HL-60/S4 (cell line): ENCODE results near the gene MND1.

ENCODE experiments used
- in situ Hi-C: fragments of 300-500 bp; cut with MboI; formaldehyde crosslinking; loops from 2 replicates; pipeline ENCODE4 v1.14.3; 2022; ENCODE audit warnings: low sequenced_read_pairs

MND1 gene, protein sequence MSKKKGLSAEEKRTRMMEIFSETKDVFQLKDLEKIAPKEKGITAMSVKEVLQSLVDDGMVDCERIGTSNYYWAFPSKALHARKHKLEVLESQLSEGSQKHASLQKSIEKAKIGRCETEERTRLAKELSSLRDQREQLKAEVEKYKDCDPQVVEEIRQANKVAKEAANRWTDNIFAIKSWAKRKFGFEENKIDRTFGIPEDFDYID

DNA sequence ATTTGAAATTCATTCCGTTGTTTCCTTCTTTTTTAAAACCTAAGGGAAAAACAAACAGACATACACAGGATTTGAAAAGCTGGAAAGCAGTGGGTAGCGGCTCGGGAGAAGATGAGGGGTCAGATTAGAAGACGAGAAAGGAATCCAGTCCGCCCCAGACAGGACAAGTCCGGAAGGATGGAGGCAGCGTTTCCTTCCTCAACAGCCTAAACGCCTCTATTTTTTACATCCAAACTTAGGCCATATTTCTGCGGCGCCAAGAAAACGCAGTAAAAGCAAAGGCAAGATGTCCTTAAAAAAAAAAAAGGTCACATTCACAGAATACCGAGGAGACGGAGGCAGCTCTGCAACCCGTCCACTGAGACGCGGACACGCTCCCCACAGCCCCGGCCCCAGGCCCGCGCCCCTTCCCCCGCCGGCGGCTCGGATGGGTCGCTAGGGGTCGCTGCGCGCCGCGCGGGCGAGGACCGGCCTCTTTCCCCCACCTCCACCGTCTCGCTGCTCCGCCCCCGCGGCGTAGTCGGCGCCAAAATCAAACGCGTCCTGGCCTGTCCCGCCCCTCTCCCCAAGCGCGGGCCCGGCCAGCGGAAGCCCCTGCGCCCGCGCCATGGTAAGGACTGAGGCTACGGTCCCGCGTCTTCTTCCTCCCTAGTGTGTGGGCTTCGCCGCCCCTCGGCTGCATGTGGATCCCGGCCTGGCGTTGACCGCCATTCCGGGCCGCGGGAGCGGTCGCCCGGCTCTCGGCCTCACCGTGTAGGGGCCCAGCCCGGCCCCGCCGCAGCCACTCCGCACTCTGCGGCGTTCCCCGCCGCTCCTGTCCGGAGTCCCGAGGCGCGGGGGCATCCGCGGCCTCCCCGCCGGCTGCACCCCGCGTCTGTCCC is at the start of gene MND1:
Gene MND1 (plus strand): TSS at position 558 of the 881 bp plus-strand sequence. CDS start 50 bp downstream, at position 608.
- in situ Hi-C loops: loop anchor here (10.0 kb wide), 1 partner anchor 230 kb away; no protein-coding TSS in a partner anchor

DNA sequence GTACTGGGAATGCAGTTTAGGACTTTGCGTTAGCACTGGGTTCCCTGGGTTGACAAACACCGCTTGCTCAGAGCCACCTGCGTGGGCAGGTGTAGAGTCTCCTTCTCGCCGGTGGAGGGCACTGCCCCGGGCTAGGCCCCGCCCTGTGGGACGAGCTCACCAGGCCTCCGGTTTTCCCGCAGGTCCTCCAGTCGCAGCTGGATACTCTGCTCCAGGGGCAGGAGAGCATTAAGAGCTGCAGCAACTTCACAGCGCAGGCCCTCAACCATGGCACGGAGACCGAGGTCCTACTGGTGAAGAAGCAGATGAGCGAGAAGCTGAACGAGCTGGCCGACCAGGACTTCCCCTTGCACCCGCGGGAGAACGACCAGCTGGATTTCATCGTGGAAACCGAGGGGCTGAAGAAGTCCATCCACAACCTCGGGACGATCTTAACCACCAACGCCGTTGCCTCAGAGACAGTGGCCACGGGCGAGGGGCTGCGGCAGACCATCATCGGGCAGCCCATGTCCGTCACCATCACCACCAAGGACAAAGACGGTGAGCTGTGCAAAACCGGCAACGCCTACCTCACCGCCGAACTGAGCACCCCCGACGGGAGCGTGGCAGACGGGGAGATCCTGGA is 49.2 kb upstream of the MND1 start:
- in situ Hi-C loops: no loop called here

DNA sequence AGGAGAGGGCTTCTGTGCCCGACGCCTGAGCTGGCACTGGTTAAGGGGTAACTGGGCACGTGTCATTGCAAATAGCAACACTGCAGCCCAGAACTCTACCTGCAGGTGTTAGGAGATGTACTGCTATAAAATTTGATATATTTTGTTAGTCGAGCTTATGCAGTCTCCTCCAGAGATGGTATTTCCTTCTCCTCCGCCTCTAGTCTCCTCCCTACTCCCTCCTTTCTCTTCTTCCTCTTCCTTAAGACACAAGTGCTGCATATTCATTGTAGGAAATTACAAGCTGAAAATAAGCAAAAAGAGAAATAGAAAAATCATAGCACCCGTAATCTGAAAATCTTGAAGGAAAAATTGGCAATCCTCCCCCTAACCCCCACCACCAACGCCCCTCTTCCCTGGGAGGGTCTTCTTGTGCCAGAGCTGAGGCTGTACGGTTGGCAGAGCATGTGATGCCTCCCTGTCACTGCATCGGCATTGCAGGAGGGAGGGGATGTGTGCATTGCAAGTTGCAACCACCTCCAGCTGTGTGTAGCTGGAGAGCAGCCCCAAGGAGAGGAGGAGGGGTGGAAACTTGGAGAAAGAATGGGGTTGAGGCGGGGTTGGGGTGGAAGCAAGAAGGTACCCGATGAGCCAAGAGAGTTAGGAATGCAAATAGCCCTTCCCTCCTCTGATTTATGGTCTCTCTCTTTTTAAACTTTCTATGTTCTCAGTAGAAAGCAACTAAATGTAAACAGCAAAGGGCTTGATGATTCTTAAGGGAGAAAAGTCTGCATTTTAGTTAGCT is 48.3 kb upstream of the MND1 start:
- in situ Hi-C loops: no loop called here

DNA sequence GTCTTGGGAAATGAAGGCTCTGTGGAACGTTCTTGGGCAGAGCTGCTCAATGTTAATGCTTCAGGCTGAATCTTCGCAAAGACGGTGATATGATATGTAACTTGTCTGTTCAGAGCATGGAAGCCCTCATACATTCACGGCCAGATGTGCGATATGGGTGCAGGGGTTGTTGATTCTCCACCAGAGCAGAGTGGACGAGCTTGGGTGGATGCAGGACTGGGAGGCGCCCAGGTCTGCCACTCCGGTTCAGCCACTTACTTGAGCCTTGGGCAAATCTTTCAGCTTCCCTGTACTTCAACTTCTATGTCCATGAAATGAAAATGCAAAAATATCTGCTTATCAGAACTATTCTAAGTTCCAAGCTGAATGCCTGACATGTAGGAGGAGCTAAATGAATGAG is 47.4 kb upstream of the MND1 start:
- in situ Hi-C loops: no loop called here

DNA sequence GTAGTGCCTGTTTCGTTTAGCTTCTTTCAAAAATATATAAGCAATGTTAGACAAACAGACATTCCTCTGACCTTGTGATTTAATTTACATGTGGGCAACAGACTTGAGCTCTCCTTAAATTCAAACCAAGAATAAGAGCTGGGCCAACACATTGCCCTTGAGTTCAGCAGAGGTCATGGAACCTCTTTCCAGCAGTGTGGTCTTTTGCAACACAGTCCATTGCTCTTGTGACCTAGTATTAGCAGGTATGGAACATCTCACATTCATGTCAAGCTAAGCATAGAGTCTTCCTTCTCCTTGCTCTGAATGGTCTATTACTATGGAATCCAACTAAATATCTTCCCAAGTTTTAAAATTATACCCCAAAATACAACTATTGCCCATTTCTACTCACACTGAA is 33.7 kb upstream of the MND1 start:
- in situ Hi-C loops: no loop called here

DNA sequence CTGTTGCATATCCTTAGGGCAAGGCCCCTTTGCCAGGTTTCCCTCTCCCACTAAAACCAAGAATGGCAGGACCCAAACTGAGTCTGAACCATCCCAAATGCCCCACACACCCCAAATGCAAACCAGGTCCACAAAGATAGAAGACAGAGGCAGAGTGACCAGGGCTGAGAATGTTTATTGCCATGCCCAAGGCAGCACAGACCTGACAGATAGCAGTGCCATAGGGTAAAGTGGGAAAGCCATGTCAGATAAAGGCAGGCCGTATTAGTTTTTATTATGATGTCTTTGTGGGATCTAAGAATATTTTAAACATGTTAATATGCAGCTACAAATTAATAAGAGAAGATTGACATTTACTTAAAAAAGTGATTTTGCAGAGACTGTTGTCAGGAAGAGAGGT is 29.6 kb upstream of the MND1 start:
- in situ Hi-C loops: no loop called here

DNA sequence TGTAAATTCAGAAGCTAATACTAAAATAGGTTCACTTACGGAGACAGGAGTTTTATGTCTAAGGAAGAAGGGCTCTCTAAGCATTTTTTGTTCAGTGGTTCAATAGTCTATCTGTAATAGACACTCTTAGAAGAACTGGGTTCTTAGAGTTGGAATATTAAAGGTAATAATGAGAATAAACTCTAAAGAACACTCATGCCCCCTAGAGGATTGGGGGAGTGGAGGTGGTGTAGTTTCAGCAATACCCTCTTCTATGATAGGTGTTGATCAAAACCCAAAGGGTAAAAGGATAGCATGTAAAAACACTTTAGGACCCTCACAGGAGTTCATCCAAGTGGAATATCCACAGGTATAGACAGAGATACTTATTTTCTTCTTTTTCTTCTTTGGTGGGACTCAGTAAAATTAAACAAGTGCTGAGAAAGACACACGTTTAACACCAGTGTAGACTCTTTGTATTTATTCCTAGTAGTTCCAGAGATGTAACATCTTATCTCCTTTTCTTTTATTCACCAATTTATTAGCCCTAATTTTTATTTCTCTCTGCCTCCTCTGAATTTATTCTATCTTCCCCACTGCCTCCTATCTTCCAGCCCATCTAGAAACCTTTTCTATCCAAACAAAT is 25.7 kb upstream of the MND1 start:
- in situ Hi-C loops: no loop called here

DNA sequence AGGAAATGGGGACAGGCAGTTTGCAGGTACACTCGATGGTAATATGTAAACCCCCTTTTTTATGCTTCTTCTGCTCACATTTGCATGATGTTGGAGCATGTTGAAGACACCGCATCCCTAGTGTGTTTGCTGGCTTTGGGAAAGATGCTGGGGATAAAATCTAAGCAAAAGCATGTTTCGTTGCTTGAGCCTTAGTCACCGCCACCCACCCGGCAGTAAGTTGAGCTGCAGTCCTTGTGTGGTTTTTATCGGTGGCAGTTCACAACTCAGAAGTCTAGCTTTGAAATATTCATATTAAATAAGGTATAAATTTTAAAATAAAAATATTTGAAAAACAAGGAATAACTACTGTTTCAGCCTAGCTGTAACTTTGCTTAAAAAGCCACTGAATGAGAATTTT is 21.7 kb upstream of the MND1 start:
- in situ Hi-C loops: loop anchor here (10.0 kb wide), 1 partner anchor 178 kb away; no protein-coding TSS in a partner anchor

DNA sequence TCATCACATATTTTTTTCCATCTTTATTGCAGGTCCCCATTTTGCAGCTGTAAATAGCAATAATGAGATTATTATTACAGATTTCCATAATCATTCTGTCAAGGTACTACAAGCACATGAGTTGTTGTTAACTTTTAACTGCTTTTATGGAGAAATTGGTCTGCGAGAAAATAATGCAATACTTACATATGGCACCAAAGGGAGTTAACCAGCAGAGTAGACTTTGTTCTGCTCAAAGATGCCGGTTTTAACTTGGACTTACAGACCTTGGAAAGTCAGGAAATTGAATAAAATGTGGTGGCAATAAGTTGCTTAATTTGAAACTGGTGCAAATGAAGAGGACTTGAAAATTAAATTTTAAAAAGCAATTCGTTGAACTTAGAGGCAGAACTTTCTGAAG is 20.4 kb upstream of the MND1 start:
- in situ Hi-C loops: loop anchor here (10.0 kb wide), 1 partner anchor 179 kb away; no protein-coding TSS in a partner anchor

DNA sequence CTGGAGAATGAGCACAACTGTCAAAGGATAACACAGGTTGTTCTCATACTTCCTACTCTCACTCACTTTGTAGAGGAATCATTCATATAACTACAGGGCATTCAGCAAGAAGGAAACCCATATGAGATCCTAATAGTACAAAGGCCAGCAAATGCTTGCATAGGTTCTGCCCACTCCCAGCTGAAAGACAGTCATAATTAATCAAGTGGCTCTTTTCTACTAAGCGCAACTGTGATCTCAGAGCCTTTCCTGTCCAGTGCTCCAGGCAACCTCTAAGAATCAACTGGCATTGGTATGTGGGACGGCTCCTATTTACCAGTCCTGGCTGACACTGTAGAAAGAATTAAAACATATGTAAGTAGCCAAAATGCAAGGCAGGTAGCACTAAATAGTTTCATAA is 18.9 kb upstream of the MND1 start:
- in situ Hi-C loops: loop anchor here (10.0 kb wide), 1 partner anchor 181 kb away; no protein-coding TSS in a partner anchor

DNA sequence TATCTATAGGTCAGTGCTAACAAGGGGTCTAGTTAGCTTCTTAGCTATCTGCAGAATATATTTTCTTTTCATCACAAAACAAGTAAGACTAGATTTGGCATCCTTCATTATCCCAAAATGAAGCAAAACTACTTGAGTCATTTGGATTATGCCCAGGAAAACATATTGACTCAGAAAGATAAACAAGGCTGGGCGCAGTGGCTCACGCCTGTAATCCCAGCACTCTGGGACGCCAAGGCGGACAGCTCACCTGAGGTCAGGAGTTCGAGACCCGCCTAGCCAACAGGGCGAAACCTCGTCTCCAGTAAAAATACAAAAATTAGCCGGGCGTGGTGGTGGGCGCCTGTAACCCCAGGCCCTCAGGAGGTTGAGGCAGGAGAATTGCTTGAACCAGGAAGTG is 18.0 kb upstream of the MND1 start:
- in situ Hi-C loops: loop anchor here (10.0 kb wide), 1 partner anchor 182 kb away; no protein-coding TSS in a partner anchor

DNA sequence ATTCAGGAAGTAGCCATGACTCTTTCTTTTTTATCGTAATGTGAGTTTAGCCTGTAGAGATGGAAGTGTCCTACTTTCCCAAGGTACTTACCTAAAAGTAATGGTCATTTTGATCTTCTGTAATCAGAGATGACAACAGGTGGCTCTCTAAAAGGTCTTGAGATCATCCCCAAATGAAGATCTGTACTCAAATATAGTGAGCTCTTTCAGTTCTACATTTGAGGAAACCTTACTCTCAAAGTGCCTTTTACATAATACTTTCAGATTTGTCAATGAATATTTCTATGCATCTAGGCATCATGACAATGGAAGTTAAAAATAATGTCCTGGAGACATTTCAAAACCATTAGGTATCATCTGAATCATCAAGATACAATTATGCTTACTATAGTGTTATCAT is 17.2 kb upstream of the MND1 start:
- in situ Hi-C loops: loop anchor here (10.0 kb wide), 1 partner anchor 182 kb away; no protein-coding TSS in a partner anchor

DNA sequence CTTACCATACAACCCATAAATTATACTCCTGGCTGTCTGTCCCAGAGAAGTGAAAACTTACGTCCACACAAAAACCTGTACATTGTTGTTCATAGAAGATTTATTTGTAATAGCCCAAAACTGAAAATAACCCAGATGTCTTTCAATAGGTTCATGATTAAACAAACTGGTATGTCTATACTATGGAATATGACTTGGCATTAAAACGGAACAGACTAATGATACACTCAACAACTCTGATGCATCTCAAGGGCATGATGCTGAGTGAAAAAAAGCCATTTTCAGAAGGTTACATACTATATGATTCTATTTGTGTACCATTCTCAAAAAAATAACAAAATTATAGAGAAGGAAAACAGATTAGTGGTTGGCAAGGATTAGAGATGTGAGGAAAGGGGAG is 11.6 kb upstream of the MND1 start:
- in situ Hi-C loops: no loop called here

DNA sequence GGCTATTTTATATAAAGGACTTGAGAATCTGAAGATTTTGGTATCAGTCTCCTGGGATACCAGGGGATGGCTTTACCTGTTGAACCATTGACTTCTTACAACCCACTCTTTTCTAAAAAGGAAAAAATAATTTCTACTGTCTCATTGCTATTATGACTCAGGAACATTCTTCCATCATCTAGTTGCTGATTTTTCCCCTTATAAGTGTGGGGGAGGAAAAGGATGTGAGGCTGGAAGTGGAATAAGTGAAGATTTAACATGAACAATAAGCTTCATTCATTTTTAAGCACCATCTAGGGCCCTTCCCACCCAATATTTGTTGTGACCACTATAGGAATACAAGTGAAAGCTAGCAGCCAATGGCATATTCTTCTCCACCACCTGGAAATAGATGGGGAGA is 10.6 kb upstream of the MND1 start:
- in situ Hi-C loops: no loop called here

DNA sequence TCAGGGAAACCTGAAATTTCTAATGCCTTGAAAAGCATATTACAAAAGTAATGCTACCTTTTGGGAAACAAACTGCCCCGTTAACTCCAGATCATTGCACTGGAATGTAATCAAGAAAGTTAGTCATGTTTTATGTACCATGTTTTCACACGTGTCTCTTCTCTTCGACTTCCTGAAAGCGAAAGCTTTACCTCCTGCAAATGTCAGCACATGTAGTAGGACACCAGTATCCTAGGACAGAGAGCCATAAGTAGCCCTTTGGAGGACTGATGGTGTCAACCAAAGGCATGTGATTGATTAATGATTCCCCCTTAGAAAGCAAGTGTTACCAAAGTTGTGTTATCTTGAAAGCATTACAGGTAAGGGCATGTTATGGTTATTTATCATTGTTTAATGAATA is 8.8 kb upstream of the MND1 start:
- in situ Hi-C loops: no loop called here

DNA sequence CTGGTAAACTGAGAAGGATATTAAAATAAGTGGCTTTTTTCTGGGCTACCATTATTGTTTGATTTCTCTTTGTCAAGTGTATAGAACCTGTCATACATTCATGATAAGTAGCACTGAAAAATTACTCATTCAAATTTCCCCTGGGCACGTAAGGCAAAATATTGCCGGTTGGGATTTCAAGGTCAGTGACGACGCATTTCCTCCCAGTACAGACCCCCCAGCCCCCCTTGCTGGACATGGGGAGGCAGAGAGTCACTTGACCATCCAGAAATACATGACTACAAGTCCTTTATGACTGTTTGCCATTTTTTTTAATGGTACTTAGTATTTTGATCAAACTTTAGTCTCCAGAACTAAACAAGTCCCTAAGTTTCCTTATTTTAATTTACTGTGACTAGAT is 6.8 kb upstream of the MND1 start:
- in situ Hi-C loops: no loop called here

DNA sequence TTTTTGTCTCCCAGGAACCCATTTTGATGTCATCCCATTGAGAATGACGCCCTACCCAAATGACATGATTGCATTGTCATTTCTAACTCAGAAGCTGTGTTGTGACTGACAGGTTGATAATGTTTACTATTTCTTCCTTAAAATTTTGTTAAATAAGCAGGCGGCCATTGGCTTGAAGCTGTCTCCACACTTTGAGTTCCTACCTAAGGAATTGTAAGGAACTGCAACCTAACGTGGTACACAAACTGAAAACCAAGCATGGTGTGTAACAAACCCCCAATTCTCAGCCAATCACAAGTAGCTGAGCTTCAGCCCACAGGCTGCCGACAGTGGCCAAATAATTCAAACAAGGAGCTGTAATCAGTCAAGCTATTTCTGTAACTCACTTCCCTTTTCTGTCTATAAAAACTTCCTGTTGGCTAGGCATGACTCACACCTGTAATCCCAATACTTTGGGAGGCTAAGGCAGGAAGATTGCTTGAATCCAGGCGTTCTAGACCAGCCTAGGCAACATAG is 2.9 kb upstream of the MND1 start:
- in situ Hi-C loops: loop anchor here (10.0 kb wide), 1 partner anchor 233 kb away; no protein-coding TSS in a partner anchor

DNA sequence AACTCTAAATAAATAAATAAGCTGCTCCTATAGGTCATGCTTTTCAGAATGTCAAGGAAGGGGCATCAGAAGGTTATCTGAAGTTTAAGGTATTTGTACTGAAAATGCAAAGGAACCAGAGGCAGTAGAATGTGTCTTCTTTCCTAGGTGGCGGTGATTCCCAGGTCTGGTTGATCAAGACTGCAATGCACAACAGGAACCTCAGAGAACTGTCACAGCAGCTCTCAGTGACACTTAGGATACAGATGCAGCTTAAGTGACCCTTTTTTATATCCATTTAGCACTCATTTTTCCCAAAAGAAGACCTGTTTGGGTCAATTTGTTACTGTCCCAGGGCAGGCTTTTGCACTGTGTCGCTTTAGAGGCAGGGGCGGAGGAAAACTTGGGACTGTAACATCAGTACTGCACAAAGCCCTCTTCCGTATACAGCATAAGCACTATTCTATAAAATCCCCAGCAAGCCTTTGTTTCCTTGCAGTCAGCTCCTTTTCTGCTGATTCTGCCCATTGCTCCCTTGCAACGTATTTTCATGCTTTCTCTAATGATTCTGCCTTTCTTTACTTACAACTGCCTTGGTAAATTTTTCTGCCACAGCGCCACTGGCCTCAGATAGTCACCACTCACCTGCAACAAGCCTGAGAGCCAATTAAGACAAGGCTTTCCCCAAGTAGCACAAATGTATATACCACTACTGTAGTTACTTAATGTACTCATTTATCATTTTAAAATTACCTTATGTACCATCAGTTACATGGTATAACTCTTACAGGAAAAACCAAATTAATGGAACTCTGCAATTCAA is 1.5 kb upstream of the MND1 start:
- in situ Hi-C loops: loop anchor here (10.0 kb wide), 1 partner anchor 232 kb away; no protein-coding TSS in a partner anchor
